HS-5 (cell line): ENCODE results near the gene EDA.
"Not testable (repeated sequence)": the region's sequence is repeated elsewhere in the genome, so short reads cannot be mapped to it uniquely, and the experiment has no call there.

Experiments
- DNase-seq: peaks from one replicate; pipeline ENCODE4 v3.0.0-alpha.2; 2012; ENCODE audit warnings: low read depth

EDA gene

DNA sequence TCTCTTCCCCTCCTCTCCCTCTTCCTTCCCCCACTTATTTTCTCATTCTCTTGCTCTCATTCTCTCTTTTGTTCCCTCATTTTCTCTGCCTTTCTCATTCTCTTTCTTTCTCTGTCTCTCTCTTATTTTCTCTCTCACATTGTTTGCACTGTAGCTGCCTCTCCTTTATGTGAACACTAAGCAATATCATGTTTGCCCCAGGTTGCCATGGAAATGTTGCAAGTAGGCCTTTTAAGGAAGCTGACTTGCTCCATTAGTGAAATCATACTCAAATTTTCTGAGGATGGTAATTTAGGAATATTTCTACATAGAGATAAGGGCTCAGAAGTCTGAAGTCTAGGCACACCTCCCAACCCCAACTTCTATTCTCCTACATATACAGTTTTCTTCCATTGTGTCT, 130.1 kb downstream of the EDA start:
- DNase-seq, result no peak

- DNase-seq, result no peak
These were observed 132.1 kb downstream of the EDA start for GRCh38 chrX:69748055-69748454.

DNA sequence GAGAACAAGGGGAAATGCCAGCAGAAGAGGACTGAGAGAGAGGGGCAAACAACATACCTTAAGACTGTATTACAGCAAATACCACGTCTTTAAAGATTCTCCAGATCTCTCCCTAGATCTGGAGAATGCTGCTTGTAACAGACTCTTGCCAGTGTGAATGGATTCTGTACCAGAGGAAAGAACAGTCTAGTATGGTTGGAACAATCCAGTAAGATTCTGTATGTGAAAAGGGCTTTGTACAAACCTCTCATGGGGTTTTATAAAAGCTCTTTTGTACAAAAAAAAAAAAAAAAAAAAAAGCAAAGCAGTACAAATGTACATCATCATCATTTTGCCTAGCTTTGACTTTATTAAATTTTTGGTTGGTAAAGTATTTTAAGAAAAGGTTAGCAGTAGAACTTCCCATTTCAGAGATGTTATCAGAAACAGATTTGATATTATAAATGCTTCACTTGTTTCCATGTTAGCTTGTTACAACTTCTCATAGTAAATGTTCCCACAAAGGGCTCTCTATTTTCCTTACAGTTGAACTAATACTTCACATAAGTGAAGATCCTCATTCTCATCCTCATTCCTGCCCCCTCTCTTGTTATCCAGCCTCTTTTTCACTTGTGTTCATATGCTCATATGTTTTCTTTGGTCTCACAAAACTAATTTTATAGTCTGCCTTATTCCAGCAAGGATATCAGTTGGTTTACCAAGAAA, 144.2 kb downstream of the EDA start:
- no peak for DNase-seq

GRCh38 chrX:69761633-69762032, 145.7 kb downstream of the EDA start:
- no peak for DNase-seq

- no peak for DNase-seq
These were observed 146.4 kb downstream of the EDA start for GRCh38 chrX:69762340-69762739.

DNA sequence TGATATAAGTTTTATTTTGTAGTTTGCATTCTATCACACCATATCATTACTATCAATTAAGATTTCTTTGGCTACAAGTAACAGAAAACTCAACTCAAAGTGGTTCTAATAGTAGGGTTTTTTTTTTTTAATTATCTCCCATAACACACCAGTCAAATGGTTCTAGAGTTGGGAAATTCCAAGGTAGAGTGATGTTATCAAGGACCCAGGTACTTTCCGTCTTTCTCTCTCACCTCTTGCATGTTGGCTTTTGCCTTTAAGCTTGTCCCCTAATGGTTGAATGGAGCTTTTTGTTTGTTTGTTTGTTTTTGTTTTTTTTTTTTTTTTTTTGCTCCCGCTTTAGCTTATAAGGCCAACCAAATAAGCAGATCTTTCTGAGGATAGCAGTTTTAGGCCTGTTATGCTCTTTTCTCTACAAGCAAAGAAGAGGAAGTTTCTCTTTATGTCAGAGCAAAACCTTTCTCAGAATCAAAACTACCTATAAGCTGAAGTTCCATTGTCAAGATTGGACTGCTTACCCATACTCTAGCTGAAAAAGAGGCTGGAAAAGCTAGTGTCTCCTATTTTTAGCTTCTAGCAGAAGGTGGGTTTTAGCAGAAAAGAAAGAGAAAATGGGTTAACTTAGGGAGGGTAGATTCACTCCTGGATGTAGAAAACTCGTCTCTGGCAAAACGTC, 177.5 kb downstream of the EDA start:
- no peak for DNase-seq

- DNase-seq, result no peak
These were observed 179.8 kb downstream of the EDA start for GRCh38 chrX:69795702-69796101.

DNA sequence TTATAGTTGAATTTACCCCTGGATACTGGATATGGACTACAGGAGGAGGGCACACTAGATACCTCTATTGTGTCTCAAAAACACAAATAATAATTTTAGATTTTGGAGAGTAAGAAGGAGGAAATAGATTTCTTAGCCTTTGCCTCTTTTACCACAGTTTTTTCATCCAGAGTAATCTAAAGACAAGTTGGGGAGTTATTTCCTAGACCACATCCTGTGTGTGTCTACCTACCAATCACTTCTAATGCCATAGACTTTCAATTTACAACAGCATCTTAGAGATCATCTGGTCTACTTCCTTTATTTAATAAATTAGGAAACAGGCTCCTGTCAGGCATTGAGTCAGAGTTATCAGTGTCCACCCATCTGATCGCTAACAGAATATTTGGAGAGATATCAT, 191.5 kb downstream of the EDA start:
- no peak for DNase-seq

GRCh38 chrX:69808375-69808774, 192.5 kb downstream of the EDA start:
- no peak for DNase-seq

- DNase-seq, result no peak
These were observed 197.8 kb downstream of the EDA start for GRCh38 chrX:69813677-69814076.

DNA sequence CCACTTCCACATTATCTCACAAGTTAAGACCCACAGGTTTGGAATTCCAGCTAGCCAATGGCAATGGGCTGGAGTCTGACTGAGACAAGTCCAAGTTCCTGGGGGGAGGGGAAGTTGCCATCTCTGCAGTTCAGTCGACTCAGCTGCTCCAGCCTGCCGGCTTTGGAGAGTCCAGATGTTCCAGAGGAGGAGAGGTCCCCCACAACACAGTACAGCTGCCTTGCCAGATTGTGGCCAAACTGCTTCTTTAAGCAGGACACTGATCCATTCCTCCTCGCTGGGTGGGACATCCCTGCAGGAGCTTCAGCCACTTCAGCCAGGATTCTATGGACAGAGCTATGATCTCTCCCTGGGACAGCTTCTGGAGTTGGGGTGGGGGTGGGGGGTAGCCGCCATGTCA, 199.2 kb downstream of the EDA start:
- no peak for DNase-seq

GRCh38 chrX:69815519-69815918, 199.6 kb downstream of the EDA start:
- DNase-seq, result no peak

GRCh38 chrX:69844636-69845035, 228.7 kb downstream of the EDA start:
- no peak for DNase-seq

- DNase-seq, result not testable (repeated sequence)
These were observed 244.1 kb downstream of the EDA start for GRCh38 chrX:69859999-69860398.

DNA sequence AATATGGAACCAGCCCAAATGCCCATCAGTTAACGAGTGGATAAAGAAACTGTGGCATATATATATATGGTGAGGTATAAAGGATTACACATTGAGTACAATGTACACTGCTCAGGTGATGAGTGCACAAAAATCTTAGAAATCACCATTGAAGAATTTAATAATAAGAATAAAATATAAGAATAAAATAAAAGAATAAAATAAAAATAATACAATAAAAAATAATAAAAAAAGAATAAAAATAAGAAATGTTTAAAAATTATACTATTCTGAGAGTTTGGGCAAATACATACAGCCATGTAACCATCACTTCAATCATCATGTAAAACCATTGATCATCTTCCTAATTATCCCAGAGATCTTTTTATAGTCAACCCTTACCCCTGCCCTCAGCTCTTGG, 260.3 kb downstream of the EDA start:
- no peak for DNase-seq

GRCh38 chrX:69884210-69884609, 268.3 kb downstream of the EDA start:
- no peak for DNase-seq

GRCh38 chrX:69896046-69896445, 280.1 kb downstream of the EDA start:
- DNase-seq, result no peak

- peak; percentile 0 for DNase-seq
These were observed 284.6 kb downstream of the EDA start for GRCh38 chrX:69900491-69900890.

DNA sequence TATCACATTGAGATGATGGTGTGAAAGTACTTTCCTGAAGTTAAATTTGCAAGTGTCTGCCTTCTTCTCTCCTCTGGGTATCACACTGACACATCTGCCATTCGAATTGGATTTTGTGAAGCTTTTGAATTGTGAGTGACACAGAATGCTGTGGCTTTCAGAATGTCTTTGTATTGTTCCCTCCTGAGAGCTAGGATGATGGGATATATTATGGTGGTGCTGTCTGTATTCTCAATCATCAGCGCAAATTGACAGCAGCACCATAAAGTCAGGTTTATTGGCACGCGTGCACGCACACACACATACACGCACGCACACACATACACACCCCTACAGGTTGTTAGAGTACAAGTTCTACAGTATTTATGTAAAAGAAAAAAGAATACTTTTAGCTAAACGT, 290.5 kb downstream of the EDA start:
- DNase-seq, result no peak

DNA sequence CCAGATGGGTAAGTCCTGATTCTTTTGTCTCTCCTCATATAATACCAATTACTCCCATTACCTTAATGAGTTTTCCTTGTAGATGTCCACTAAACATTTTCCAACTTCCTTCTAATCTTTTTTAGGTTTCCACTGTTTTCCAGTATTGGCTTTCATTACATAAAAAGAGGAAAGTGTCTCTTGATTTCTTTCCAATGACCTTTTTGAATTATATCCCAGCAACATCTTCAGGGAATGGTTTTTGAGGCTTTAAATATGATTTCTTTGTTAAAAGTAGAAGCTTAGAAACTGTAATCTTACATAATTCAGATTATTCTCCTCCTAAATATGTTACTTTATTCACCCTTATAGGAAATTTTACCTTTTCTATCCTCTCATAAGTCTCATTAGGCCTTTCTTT, 298.9 kb downstream of the EDA start:
- DNase-seq, result no peak

- no peak for DNase-seq
These were observed 303.8 kb downstream of the EDA start for GRCh38 chrX:69919749-69920148.

DNA sequence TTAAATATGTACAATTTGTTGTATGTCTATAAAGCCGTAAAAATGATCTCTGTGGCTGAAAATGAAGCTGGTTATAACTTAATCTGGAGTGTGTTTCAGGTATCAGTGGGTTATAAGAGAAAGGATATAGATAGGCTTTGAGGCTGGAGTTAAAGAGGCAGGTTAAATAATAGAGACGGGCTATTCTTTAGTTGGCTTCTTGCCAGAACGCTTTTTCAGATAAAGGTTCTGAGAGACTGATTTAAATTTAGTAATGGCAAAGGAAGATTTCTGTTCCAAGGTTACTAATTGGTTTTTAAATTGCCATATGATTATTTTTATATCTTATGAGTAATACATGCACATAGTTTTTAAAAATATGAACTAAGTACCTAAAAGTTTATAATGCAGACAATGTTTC, 316.4 kb downstream of the EDA start:
- DNase-seq, result no peak

GRCh38 chrX:69948276-69948797, 332.4 kb downstream of the EDA start:
- DNase-seq, result no peak

DNA sequence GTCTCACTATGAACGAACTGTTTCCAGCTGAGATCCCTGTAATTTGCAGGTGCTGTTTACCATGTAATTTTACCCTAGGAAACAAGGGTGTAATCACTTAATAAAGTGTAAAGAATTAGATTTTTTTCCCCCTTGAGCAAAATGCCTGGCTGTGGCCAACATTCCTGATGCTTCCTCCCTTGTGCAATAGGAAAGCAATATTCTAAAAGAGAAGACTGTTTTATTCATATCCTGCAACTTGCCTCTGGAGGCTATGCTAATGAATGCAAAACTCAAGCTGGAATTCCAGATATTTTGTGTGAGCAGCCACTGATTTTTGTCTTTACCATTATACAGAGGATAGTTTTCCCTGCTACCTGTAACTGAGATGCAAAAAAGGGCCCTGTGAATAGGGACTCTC, 335.8 kb downstream of the EDA start:
- no peak for DNase-seq
